Naive thymus-derived CD4-positive, alpha-beta T cell (primary cell): ENCODE measurements around the gene MTCH1. TPM values are rescaled to one million over a fixed set of nuclear protein-coding genes. Genes with fewer than 3 reads are reported as not detected.

Experiments
- ATAC-seq: fragments of 150-1000 bp; cut with Tn5 transposase; 2 replicates; pipeline ENCODE4 v1.10.0; 2021; ENCODE audit warnings: mild to moderate bottlenecking, moderate library complexity
- CTCF ChIA-PET: fragments of 350-600 bp; sonication (Branson Sonifier 250); formaldehyde crosslinking; loops from one replicate; lab custom pipeline; 2021; ENCODE audit warnings: antibody characterized with exemption; lab: Charles Lee
- POLR2A ChIA-PET: fragments of 350-600 bp; sonication (Branson Sonifier 250); formaldehyde crosslinking; loops from one replicate; lab custom pipeline; 2021; ENCODE audit warnings: antibody characterized with exemption, inconsistent platforms; lab: Charles Lee
- DNase-seq, 9 donors: peaks; one replicate each; pipeline versions ENCODE4 v3.0.0 to v3.0.0-alpha.2; 2020 to 2022; ENCODE audit warnings: mixed read lengths in 1 of 9
- H3K27ac ChIP-seq: one replicate; pipeline ENCODE4 v1.7.0; 2013; ENCODE audit warnings: mild to moderate bottlenecking, low read depth, low read length, moderate library complexity
- H3K27me3 ChIP-seq, 2 donors: one replicate each; pipeline ENCODE4 v1.7.0; 2013; ENCODE audit warnings: low read length in 2 of 2, mild to moderate bottlenecking in 2 of 2, moderate library complexity in 2 of 2; ENCODE audit not compliant: control insufficient read depth in 2 of 2, insufficient read depth in 2 of 2
- H3K36me3 ChIP-seq, 3 experiments: 1 replicate in 2 of 3; 2 replicates in 1 of 3; pipeline ENCODE4 v1.7.0; 2013; ENCODE audit warnings: low read length in 3 of 3, mild to moderate bottlenecking in 3 of 3, moderate library complexity in 1 of 3; ENCODE audit not compliant: insufficient read depth in 3 of 3, control insufficient read depth in 2 of 3
- H3K4me1 ChIP-seq, 2 donors: one replicate each; pipeline ENCODE4 v1.7.0; 2013; ENCODE audit warnings: low read length in 2 of 2, mild to moderate bottlenecking in 2 of 2, moderate library complexity in 1 of 2; ENCODE audit not compliant: control insufficient read depth in 2 of 2, insufficient read depth in 2 of 2
- H3K4me3 ChIP-seq: 2 replicates; pipeline ENCODE4 v1.7.0; 2013; ENCODE audit warnings: mild to moderate bottlenecking, low read length
- H3K9me3 ChIP-seq, 3 experiments: 1 replicate in 2 of 3; 2 replicates in 1 of 3; pipeline ENCODE4 v1.7.0; 2013; ENCODE audit warnings: low read length in 3 of 3; ENCODE audit not compliant: control insufficient read depth in 2 of 3
- H3K27ac Mint-ChIP-seq, 9 donors: one replicate each; pipeline ENCODE4 v1.8.0; 2020 to 2022; ENCODE audit warnings: mixed read lengths in 9 of 9, mild to moderate bottlenecking in 8 of 9, moderate library complexity in 5 of 9, inconsistent platforms in 2 of 9
- H3K27me3 Mint-ChIP-seq, 5 donors: one replicate each; pipeline ENCODE4 v1.8.0; 2021 to 2022; ENCODE audit warnings: mixed read lengths in 5 of 5, mild to moderate bottlenecking in 1 of 5
- H3K36me3 Mint-ChIP-seq, 5 donors: one replicate each; pipeline ENCODE4 v1.8.0; 2020 to 2022; ENCODE audit warnings: mixed read lengths in 5 of 5, mild to moderate bottlenecking in 3 of 5, inconsistent platforms in 1 of 5
- H3K4me1 Mint-ChIP-seq, 7 donors: one replicate each; pipeline ENCODE4 v1.8.0; 2020 to 2022; ENCODE audit warnings: mixed read lengths in 7 of 7, mild to moderate bottlenecking in 3 of 7, inconsistent platforms in 1 of 7
- H3K4me3 Mint-ChIP-seq, 10 donors: one replicate each; pipeline ENCODE4 v1.8.0; 2020 to 2022; ENCODE audit warnings: mild to moderate bottlenecking in 10 of 10, mixed read lengths in 10 of 10, moderate library complexity in 6 of 10, inconsistent platforms in 2 of 10
- H3K9me3 Mint-ChIP-seq, 11 donors: one replicate each; pipeline ENCODE4 v1.8.0; 2020 to 2022; ENCODE audit warnings: mixed read lengths in 11 of 11, mild to moderate bottlenecking in 4 of 11, inconsistent platforms in 1 of 11, moderate library complexity in 1 of 11
- intact Hi-C, 2 donors: fragments of 100-400 bp; cut with micrococcal nuclease; formaldehyde crosslinking; loops; one replicate each; pipeline ENCODE4 v1.15.1; 2023
- polyA plus RNA-seq, 2 donors: library from polyadenylated mRNA; unstranded; fragments of 300-500 nt; fragmentation: Illumina TruSeq; gene quantifications; one replicate each; pipeline ENCODE4 v1.2.3, GENCODE V29; 2021
- total RNA-seq, 6 experiments: library from RNA in 5 of 6; stranded (reverse) in 5 of 6; gene quantifications; 1 replicate in 5 of 6; 2 replicates in 1 of 6; pipeline ENCODE4 v1.2.3 and lab custom pipeline; 2021 to 2026

Gene MTCH1
- total and polyA plus RNA-seq, 7 experiments from 2014 or later, result 75.2 to 198 (median 130) TPM

DNA sequence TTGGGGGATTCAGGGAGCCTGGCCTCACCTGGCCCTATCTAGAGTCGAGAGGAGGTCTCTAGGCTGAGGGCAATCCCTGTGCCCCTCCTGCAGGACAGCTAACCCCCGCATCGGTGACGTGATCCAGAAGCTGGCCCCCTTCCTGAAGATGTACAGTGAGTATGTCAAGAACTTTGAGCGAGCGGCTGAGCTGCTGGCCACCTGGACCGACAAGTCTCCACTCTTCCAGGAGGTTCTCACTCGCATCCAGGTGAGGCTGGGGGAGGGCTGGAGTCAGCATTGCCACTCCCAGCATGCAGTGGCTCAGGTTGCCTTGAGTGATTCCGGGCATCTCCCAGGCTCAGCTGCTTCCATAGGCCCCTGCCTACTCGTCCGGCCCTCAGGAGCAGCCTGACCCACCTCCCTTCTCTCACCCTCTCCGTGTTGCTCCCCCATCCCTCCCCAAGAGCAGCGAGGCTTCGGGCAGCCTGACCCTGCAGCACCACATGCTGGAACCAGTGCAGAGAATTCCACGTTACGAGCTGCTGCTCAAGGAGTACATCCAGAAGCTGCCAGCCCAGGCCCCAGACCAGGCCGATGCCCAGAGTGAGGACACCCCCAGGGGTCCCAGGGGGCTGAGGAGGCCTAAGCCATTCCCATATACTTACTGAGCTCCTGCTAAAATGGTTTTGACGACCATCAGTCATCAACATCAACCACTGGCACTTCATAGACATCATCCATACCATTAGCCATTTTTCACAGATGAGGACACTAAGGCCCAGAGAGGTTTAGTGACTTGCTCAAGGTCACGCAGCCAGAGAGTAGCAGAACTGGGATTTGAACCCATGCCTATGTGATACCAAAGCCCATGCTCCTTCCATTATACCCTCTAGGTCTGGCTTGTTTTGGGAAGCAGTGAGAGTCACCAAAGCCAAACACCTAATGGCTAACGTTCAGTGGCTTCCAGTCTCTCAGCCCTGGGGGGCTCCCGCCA, 27.8 kb upstream of the MTCH1 start:
- Histone ChIP-seq H3K27me3 (no peaks in the 10 kb centered on the region), H3K36me3 (no peaks in the 10 kb centered on the region), H3K4me3 (no peak overlapping the region), H3K4me1 (peaks cover 8 to 10% of the 10 kb centered on the region in 2 donors), H3K9me3 (no peaks in the 10 kb centered on the region), H3K27ac (no peak overlapping the region)
- intact Hi-C loops, result no loop called here
- CTCF ChIA-PET, result interaction anchor here (0.8 kb wide), 1 partner anchor 28 kb away, joined by 4 read pairs; the partner anchor contains the start of gene MTCH1
- DNase-seq, result no peak
- Mint-ChIP-seq H3K27ac (no peak overlapping the region), H3K4me1 (peaks cover 9 to 16% (median 11%) of the 10 kb centered on the region in 7 donors), H3K27me3 (no peaks in the 10 kb centered on the region), H3K36me3 (no peaks in the 10 kb centered on the region), H3K4me3 (no peak overlapping the region), H3K9me3 (no peaks in the 10 kb centered on the region)
- ATAC-seq, result no peak
- POLR2A ChIA-PET, result no interaction called here

GRCh38 chr6:37011656-37012378, 25.8 kb upstream of the MTCH1 start:
- H3K4me1 Mint-ChIP-seq, result peaks cover 0 to 8% (median 0%) of the 10 kb centered on the region in 7 donors
- ATAC-seq (no peak), DNase-seq (no peak)
- H3K4me3 Mint-ChIP-seq, result no peak overlapping the region
- no peaks in the 10 kb centered on the region for H3K9me3 Mint-ChIP-seq
- H3K36me3 Mint-ChIP-seq, result no peaks in the 10 kb centered on the region
- H3K36me3 ChIP-seq, result no peaks in the 10 kb centered on the region
- CTCF ChIA-PET, result interaction anchor here (1.2 kb wide), 1 partner anchor 197 kb away, joined by 3 read pairs; no protein-coding TSS in a partner anchor
- POLR2A ChIA-PET, result no interaction called here
- H3K4me3 ChIP-seq, result no peak overlapping the region
- peaks cover 0 to under 1% of the 10 kb centered on the region in 2 donors for H3K4me1 ChIP-seq
- H3K9me3 ChIP-seq, result no peaks in the 10 kb centered on the region
- intact Hi-C loops, result no loop called here
- no peaks in the 10 kb centered on the region for H3K27me3 ChIP-seq
- no peaks in the 10 kb centered on the region for H3K27me3 Mint-ChIP-seq
- no peak overlapping the region for H3K27ac ChIP-seq
- H3K27ac Mint-ChIP-seq, result peak overlapping the region in 1 of 9 donors; percentile 14

GRCh38 chr6:37010402-37010892, 24.5 kb upstream of the MTCH1 start:
- Histone ChIP-seq H3K27ac (no peak overlapping the region), H3K4me3 (no peak overlapping the region), H3K27me3 (no peaks in the 10 kb centered on the region), H3K4me1 (peaks cover 2 to 11% of the 10 kb centered on the region in 2 donors), H3K9me3 (no peaks in the 10 kb centered on the region), H3K36me3 (no peaks in the 10 kb centered on the region)
- intact Hi-C loops, result no loop called here
- ATAC-seq (no peak), DNase-seq (no peak)
- no peaks in the 10 kb centered on the region for H3K36me3 Mint-ChIP-seq
- H3K27ac Mint-ChIP-seq, result peak overlapping the region in 1 of 9 donors; percentile 32
- H3K4me1 Mint-ChIP-seq, result peaks cover 7 to 18% (median 9%) of the 10 kb centered on the region in 7 donors
- no peaks in the 10 kb centered on the region for H3K9me3 Mint-ChIP-seq
- ChIA-PET CTCF (interaction anchor here (1.2 kb wide), 1 partner anchor 198 kb away, joined by 3 read pairs; no protein-coding TSS in a partner anchor), POLR2A (no interaction called here)
- no peaks in the 10 kb centered on the region for H3K27me3 Mint-ChIP-seq
- H3K4me3 Mint-ChIP-seq, result no peak overlapping the region

GRCh38 chr6:37008484-37009465, 22.8 kb upstream of the MTCH1 start:
- Histone ChIP-seq H3K27ac (no peak overlapping the region), H3K36me3 (no peaks in the 10 kb centered on the region), H3K9me3 (no peaks in the 10 kb centered on the region), H3K4me1 (peaks cover 4 to 12% of the 10 kb centered on the region in 2 donors), H3K27me3 (no peaks in the 10 kb centered on the region), H3K4me3 (no peak overlapping the region)
- no peak for ATAC-seq
- no peak overlapping the region for H3K4me3 Mint-ChIP-seq
- ChIA-PET CTCF (no interaction called here), POLR2A (no interaction called here)
- peaks cover 7 to 19% (median 10%) of the 10 kb centered on the region in 7 donors for H3K4me1 Mint-ChIP-seq
- no peak overlapping the region for H3K27ac Mint-ChIP-seq
- H3K36me3 Mint-ChIP-seq, result no peaks in the 10 kb centered on the region
- DNase-seq, result no peak
- H3K9me3 Mint-ChIP-seq, result no peaks in the 10 kb centered on the region
- H3K27me3 Mint-ChIP-seq, result no peaks in the 10 kb centered on the region
- intact Hi-C loops, result no loop called here

- Histone ChIP-seq H3K9me3 (no peaks in the 10 kb centered on the region), H3K4me3 (no peak overlapping the region), H3K36me3 (no peaks in the 10 kb centered on the region), H3K4me1 (peaks cover 4 to 12% of the 10 kb centered on the region in 2 donors), H3K27me3 (no peaks in the 10 kb centered on the region), H3K27ac (no peak overlapping the region)
- Mint-ChIP-seq H3K4me1 (peaks cover 7 to 19% (median 10%) of the 10 kb centered on the region in 7 donors), H3K9me3 (no peaks in the 10 kb centered on the region), H3K27ac (no peak overlapping the region), H3K36me3 (no peaks in the 10 kb centered on the region), H3K27me3 (no peaks in the 10 kb centered on the region), H3K4me3 (peak overlapping the region in 1 of 10 donors; percentile 18)
- DNase-seq (no peak), ATAC-seq (peak; percentile 66)
- ChIA-PET POLR2A (interaction anchor here (0.9 kb wide), 1 partner anchor 43 kb away, joined by 3 read pairs; no protein-coding TSS in a partner anchor), CTCF (interaction anchor here (1.1 to 2.8 kb wide), 2 partner anchors 10 to 203 kb away, joined by 4 to 17 read pairs; no protein-coding TSS in a partner anchor)
- intact Hi-C loops, result no loop called here
Observed at GRCh38 chr6:37007340-37008043, 21.5 kb upstream of the MTCH1 start.
